ENCODE data around the gene VAPA. TPM values are rescaled to one million over a fixed set of nuclear protein-coding genes. Genes with fewer than 3 reads are reported as not detected.
A peak's percentile ranks its signal among the peaks of the same experiment; 100 is the strongest.

VAPA gene
- total and polyA plus RNA-seq, 9 of the 15 experiments (the other 6 are each of a cell fraction or from before 2014, with no cell fraction given) = 219 to 902 (median 526) TPM

DNA sequence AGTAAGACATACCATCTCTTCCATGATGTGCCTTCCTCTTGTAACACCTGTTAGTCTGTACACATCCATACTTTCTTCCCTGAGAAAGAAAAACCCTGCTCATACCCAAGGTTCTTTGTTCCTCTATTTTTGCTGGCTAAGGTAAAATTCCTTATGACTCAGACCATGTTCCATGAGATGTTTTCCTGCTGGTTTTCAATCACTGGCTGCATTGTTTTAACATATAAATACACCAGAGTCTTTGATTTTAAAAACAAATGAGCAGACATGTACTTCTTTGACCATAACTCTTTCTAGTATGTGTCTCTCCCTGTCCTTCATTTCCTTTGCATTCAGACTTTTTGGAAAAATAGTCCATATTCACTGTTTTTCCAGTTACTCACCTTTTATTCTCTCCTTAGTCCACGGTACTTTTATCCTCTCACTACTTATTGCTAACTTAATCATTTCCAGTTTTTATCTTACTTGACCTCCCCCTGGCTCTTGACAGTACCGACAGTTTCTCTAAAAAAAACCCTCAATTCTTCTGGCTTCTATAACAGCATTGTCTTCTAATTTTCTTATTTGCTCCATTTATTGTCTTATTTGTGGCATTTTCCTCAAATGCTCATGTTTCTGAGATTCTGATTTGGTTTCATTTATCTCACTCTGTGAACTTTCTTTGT lies 4.3 kb downstream of the VAPA start (continued):
- TF ChIP-seq, protein P1, sequence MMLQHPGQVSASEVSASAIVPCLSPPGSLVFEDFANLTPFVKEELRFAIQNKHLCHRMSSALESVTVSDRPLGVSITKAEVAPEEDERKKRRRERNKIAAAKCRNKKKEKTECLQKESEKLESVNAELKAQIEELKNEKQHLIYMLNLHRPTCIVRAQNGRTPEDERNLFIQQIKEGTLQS (IDR thresholded peaks at IDR 0.05) = no peak
- TF ChIP-seq, protein P1 (CRISPR knock-in tag; conservative IDR thresholded peaks at IDR 0.05) = 0 out of 2 replicates have a peak, but pooled peaks have one; percentile 38
- TF ChIP-seq ZNF316 (IDR thresholded peaks at IDR 0.05) = peak; percentile 95
- 0 out of 2 replicates have a peak, but pooled peaks have one; percentile 30 for TF ChIP-seq ZSCAN29 (IDR thresholded peaks at IDR 0.05)
- peak; percentile 88 for TF ChIP-seq MAFF (IDR thresholded peaks at IDR 0.05; ENCODE audit: low read length)
- TF ChIP-seq, protein P2, sequence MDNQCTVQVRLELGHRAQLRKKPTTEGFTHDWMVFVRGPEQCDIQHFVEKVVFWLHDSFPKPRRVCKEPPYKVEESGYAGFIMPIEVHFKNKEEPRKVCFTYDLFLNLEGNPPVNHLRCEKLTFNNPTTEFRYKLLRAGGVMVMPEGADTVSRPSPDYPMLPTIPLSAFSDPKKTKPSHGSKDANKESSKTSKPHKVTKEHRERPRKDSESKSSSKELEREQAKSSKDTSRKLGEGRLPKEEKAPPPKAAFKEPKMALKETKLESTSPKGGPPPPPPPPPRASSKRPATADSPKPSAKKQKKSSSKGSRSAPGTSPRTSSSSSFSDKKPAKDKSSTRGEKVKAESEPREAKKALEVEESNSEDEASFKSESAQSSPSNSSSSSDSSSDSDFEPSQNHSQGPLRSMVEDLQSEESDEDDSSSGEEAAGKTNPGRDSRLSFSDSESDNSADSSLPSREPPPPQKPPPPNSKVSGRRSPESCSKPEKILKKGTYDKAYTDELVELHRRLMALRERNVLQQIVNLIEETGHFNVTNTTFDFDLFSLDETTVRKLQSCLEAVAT (IDR thresholded peaks at IDR 0.05) = peak; percentile 83 to 86
- TF ChIP-seq JUND (IDR thresholded peaks at IDR 0.05; ENCODE audit: borderline replicate concordance, low read depth, low read length) = peak; percentile 48; the same call in 1 of the 2 replicates
- peak; percentile 11; the same call in 1 of the 3 replicates for TF ChIP-seq JUND (tag; IDR thresholded peaks at IDR 0.05; ENCODE audit: borderline replicate concordance, low read depth, low read length)
- TF ChIP-seq RBFOX2 (IDR thresholded peaks at IDR 0.05; ENCODE audit: low read depth, low read length) = peak; percentile 69
- TF ChIP-seq NR4A1 (CRISPR knock-in tag; IDR thresholded peaks at IDR 0.05) = no peak
- no peak for TF ChIP-seq NR4A1 (tag; IDR thresholded peaks at IDR 0.05)
- peak; percentile 37 for TF ChIP-seq POLR2H (tag; IDR thresholded peaks at IDR 0.05; ENCODE audit: low read depth)
- TF ChIP-seq MAFG (tag; conservative IDR thresholded peaks at IDR 0.05) = peak; percentile 92
- TF ChIP-seq, protein P3, sequence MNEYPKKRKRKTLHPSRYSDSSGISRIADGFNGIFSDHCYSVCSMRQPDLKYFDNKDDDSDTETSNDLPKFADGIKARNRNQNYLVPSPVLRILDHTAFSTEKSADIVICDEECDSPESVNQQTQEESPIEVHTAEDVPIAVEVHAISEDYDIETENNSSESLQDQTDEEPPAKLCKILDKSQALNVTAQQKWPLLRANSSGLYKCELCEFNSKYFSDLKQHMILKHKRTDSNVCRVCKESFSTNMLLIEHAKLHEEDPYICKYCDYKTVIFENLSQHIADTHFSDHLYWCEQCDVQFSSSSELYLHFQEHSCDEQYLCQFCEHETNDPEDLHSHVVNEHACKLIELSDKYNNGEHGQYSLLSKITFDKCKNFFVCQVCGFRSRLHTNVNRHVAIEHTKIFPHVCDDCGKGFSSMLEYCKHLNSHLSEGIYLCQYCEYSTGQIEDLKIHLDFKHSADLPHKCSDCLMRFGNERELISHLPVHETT (CRISPR knock-in tag; conservative IDR thresholded peaks at IDR 0.05 in 1 of 2, IDR thresholded peaks at IDR 0.05 in 1 of 2) = peak in 1 of 2 experiments; percentile 56; a peak in 1 of 4 replicates
